ENCODE data around the gene CRACR2A. TPM values are rescaled to one million over a fixed set of nuclear protein-coding genes. Genes with fewer than 3 reads are reported as not detected.

Gene CRACR2A
- polyA plus RNA-seq, 1 experiment = 1.4 TPM

GRCh38 chr12:3571724-3572123 is 181.2 kb downstream of the CRACR2A start:
- no peak for TF ChIP-seq CTCF (IDR thresholded peaks at IDR 0.05; ENCODE audit: insufficient read depth, low read depth, low read length)
- Histone ChIP-seq H3K27me3 (ENCODE audit: control insufficient read depth, insufficient read depth, low read length) (peaks cover 2% of the 10 kb centered on the region), H3K4me3 (ENCODE audit: low read depth, low read length) (no peak overlapping the region), H3K36me3 (ENCODE audit: control insufficient read depth, insufficient read depth, low read length) (no peaks in the 10 kb centered on the region)
- no peak for DNase-seq (ENCODE audit: low read depth)
- ChIA-PET CTCF (no interaction called here), POLR2A (no interaction called here)

- ChIA-PET CTCF (interaction anchor here (0.7 kb wide), 1 partner anchor 44 kb away, joined by 3 read pairs; no protein-coding TSS in a partner anchor), POLR2A (no interaction called here)
- no peaks in the 10 kb centered on the region for H3K36me3 ChIP-seq (ENCODE audit: control insufficient read depth, insufficient read depth, low read length)
- no peak for DNase-seq (ENCODE audit: low read depth)
- H3K27me3 ChIP-seq (ENCODE audit: control insufficient read depth, insufficient read depth, low read length) = peaks cover 2% of the 10 kb centered on the region
- no peak for TF ChIP-seq CTCF (IDR thresholded peaks at IDR 0.05; ENCODE audit: insufficient read depth, low read depth, low read length)
- H3K4me3 ChIP-seq (ENCODE audit: low read depth, low read length) = no peak overlapping the region
These were observed 181.6 kb downstream of the CRACR2A start for GRCh38 chr12:3571323-3571722.

GRCh38 chr12:3568695-3569094 is 184.2 kb downstream of the CRACR2A start:
- CTCF ChIA-PET = no interaction called here
- POLR2A ChIA-PET = no interaction called here
- TF ChIP-seq CTCF (IDR thresholded peaks at IDR 0.05; ENCODE audit: insufficient read depth, low read depth, low read length) = no peak

GRCh38 chr12:3565985-3566384 is 186.9 kb downstream of the CRACR2A start:
- H3K36me3 ChIP-seq (ENCODE audit: control insufficient read depth, insufficient read depth, low read length) = no peaks in the 10 kb centered on the region
- CTCF ChIA-PET = no interaction called here
- no peak for DNase-seq (ENCODE audit: low read depth)
- no peak overlapping the region for H3K4me3 ChIP-seq (ENCODE audit: low read depth, low read length)
- POLR2A ChIA-PET = no interaction called here
- no peaks in the 10 kb centered on the region; the same call in 1 of the 2 replicates for H3K27me3 ChIP-seq (ENCODE audit: control insufficient read depth, insufficient read depth, low read length)
- no peak for TF ChIP-seq CTCF (IDR thresholded peaks at IDR 0.05; ENCODE audit: insufficient read depth, low read depth, low read length)

More at GRCh38 chr12:3568695-3569094, 184.2 kb downstream of the CRACR2A start:
- Histone ChIP-seq H3K4me3 (ENCODE audit: low read depth, low read length) (no peak overlapping the region), H3K36me3 (ENCODE audit: control insufficient read depth, insufficient read depth, low read length) (no peaks in the 10 kb centered on the region), H3K27me3 (ENCODE audit: control insufficient read depth, insufficient read depth, low read length) (no peaks in the 10 kb centered on the region)
- DNase-seq (ENCODE audit: low read depth) = no peak

Small RNAs within 50 kb of the gene (small RNA-seq; reads per million reads assigned to genes)
- not detected for gene RNU6-174P (ENCODE audit: insufficient read length, low read depth, low replicate concordance)

Other genes starting within 250 kb of the CRACR2A start
- 3.4 and 7.0 TPM in 2 replicates for gene PARP11, start 120.3 kb upstream of the CRACR2A start, polyA plus RNA-seq (2011; rRNA removed)

All from BJ (cell line).